HCT116 (cell line): Measurements from ENCODE around the gene TSC22D1. TPM values are rescaled to one million over a fixed set of nuclear protein-coding genes. Genes with fewer than 3 reads are reported as not detected.

Source experiments
- ATAC-seq: fragments of 200-7000 bp; cut with Tn5 transposase; 2 replicates; pipeline ENCODE4 v1.9.1; 2020; ENCODE audit warnings: mild to moderate bottlenecking, moderate library complexity
- BruUV-seq: library from RNA; stranded (reverse); fragments of 400-500 nt; replicated peaks from 2 replicates; lab custom pipeline; 2021; lab: Mats Ljungman, UMichigan
- CTCF ChIA-PET: fragments of 300-600 bp; sonication (Branson Sonifier 250); formaldehyde crosslinking; loops from one replicate; lab custom pipeline; 2021; ENCODE audit warnings: antibody characterized with exemption; lab: Charles Lee
- POLR2A ChIA-PET: fragments of 300-600, 350-600 bp; sonication (Branson Sonifier 250); formaldehyde crosslinking; loops from one replicate; lab custom pipeline; 2021; ENCODE audit warnings: antibody characterized with exemption; lab: Charles Lee
- RAD21 ChIA-PET, 2 experiments: fragments of 300-600 bp; sonication (Branson Sonifier 250); formaldehyde crosslinking; loops; one replicate each; lab custom pipeline; 2023; ENCODE audit warnings: low total read pairs in 2 of 2; ENCODE audit not compliant: uncharacterized antibody in 2 of 2, unreplicated experiment in 2 of 2, low non-redundant PET in 1 of 2; lab: Charles Lee
- DNase-seq: peaks from one replicate; pipeline ENCODE4 v3.0.0-alpha.2; 2010; ENCODE audit warnings: low read depth, low spot score
- H2AFZ ChIP-seq: fragments of 200-600 bp; shearing (Covaris generic), sonication (generic); 2 replicates; pipeline ENCODE4 v1.6.1; 2017; ENCODE audit warnings: low read depth, mixed run types, mixed read lengths, antibody characterized with exemption, low read length; ENCODE audit not compliant: poor library complexity, severe bottlenecking
- H3K27ac ChIP-seq: 2 replicates; pipeline ENCODE4 v1.5.1; 2012; ENCODE audit warnings: low read depth, low read length
- H3K27me3 ChIP-seq: fragments of 200-600 bp; sonication (generic); 2 replicates; pipeline ENCODE4 v1.6.1; 2016; ENCODE audit warnings: mixed run types, low read length, mixed read lengths; ENCODE audit not compliant: insufficient read depth
- H3K36me3 ChIP-seq, 2 experiments: fragments of 200-500 bp in 1 of 2; fragments of 200-600 bp in 1 of 2; sonication (Bioruptor generic) in 1 of 2; sonication (generic) in 1 of 2; 2 replicates each; pipeline versions ENCODE4 v1.5.1 to v1.6.1; 2014 to 2016; ENCODE audit warnings: low read length in 2 of 2, inconsistent platforms in 1 of 2, mixed read lengths in 1 of 2, mixed run types in 1 of 2; ENCODE audit not compliant: insufficient read depth in 2 of 2, control insufficient read depth in 1 of 2
- H3K4me1 ChIP-seq, 2 experiments: fragments of 200-600 bp in 1 of 2; sonication (generic) in 1 of 2; 2 replicates each; pipeline versions ENCODE4 v1.5.1 to v1.6.1; 2012 to 2017; ENCODE audit warnings: low read length in 2 of 2, inconsistent platforms in 1 of 2, mild to moderate bottlenecking in 1 of 2, mixed read lengths in 1 of 2, mixed run types in 1 of 2, moderate library complexity in 1 of 2; ENCODE audit not compliant: insufficient read depth in 2 of 2, control insufficient read depth in 1 of 2
- H3K4me2 ChIP-seq: fragments of 200-600 bp; sonication (generic); 2 replicates; pipeline ENCODE4 v1.6.1; 2017; ENCODE audit warnings: mixed run types, low read length, mixed read lengths
- H3K4me3 ChIP-seq, 2 experiments: fragments of 200-600 bp in 1 of 2; sonication (generic) in 1 of 2; replicated peaks in 1 of 2; 2 replicates each; pipeline ENCODE4 v1.5.1; 2011 to 2016; ENCODE audit warnings: low read length in 2 of 2, control low read depth in 1 of 2, low read depth in 1 of 2, mild to moderate bottlenecking in 1 of 2, mixed read lengths in 1 of 2, mixed run types in 1 of 2
- H3K79me2 ChIP-seq: fragments of 200-600 bp; sonication (generic); 2 replicates; pipeline ENCODE4 v1.6.1; 2017; ENCODE audit warnings: mild to moderate bottlenecking, mixed run types, low read length, moderate library complexity, mixed read lengths; ENCODE audit not compliant: insufficient read depth
- H3K9ac ChIP-seq: fragments of 200-600 bp; sonication (generic); 2 replicates; pipeline ENCODE4 v1.6.1; 2016; ENCODE audit warnings: low read length, mixed read lengths
- H3K9me2 ChIP-seq: fragments of 200-600 bp; sonication (generic), shearing (Covaris generic); 2 replicates; pipeline ENCODE4 v1.6.1; 2017; ENCODE audit warnings: mixed run types, mild to moderate bottlenecking, moderate library complexity; ENCODE audit not compliant: insufficient read depth
- H3K9me3 ChIP-seq, 2 experiments: fragments of 200-500 bp in 1 of 2; fragments of 200-600 bp in 1 of 2; sonication (Bioruptor generic) in 1 of 2; sonication (generic) in 1 of 2; 2 replicates each; pipeline ENCODE4 v1.6.1; 2014 to 2017; ENCODE audit warnings: low read length in 2 of 2, mixed read lengths in 2 of 2, inconsistent platforms in 1 of 2, low read depth in 1 of 2, mild to moderate bottlenecking in 1 of 2, mixed run types in 1 of 2, moderate library complexity in 1 of 2; ENCODE audit not compliant: control insufficient read depth in 1 of 2, insufficient read depth in 1 of 2
- H4K20me1 ChIP-seq: fragments of 200-600 bp; sonication (generic), shearing (Covaris generic); 2 replicates; pipeline ENCODE4 v1.6.1; 2017; ENCODE audit warnings: mixed run types, mild to moderate bottlenecking, moderate library complexity; ENCODE audit not compliant: insufficient read depth
- CEBPB ChIP-seq: IDR thresholded peaks from 2 replicates; pipeline ENCODE4 v1.6.1; 2012; ENCODE audit warnings: low read depth
- EGR1 ChIP-seq: IDR thresholded peaks from 2 replicates; pipeline ENCODE4 v1.6.1; 2012; ENCODE audit warnings: low read depth
- ELF1 ChIP-seq: IDR thresholded peaks from 2 replicates; pipeline ENCODE4 v1.6.1; 2012; ENCODE audit warnings: low read depth, borderline replicate concordance
- EZH2 ChIP-seq: fragments of 200-600 bp; sonication (generic); IDR thresholded peaks from 2 replicates; pipeline ENCODE4 v1.6.1; 2017; ENCODE audit warnings: antibody characterized with exemption, mixed run types
- EZH2phosphoT487 ChIP-seq: fragments of 200-600 bp; IDR thresholded peaks from 2 replicates; pipeline ENCODE4 v1.6.1; 2018; ENCODE audit warnings: antibody characterized with exemption, borderline replicate concordance
- FOSL1 ChIP-seq: IDR thresholded peaks from 2 replicates; pipeline ENCODE4 v1.6.1; 2012; ENCODE audit warnings: low read depth
- JUND ChIP-seq: IDR thresholded peaks from 2 replicates; pipeline ENCODE4 v1.6.1; 2012
- POLR2A ChIP-seq: IDR thresholded peaks from 2 replicates; pipeline ENCODE4 v1.7.0; 2011; ENCODE audit warnings: borderline replicate concordance; ENCODE audit not compliant: insufficient read depth, insufficient read length; ENCODE audit errors: extremely low read depth
- RAD21 ChIP-seq: IDR thresholded peaks from 2 replicates; pipeline ENCODE4 v1.6.1; 2012; ENCODE audit warnings: low read depth, mild to moderate bottlenecking
- SIN3A ChIP-seq: IDR thresholded peaks from 2 replicates; pipeline ENCODE4 v1.6.1; 2012; ENCODE audit warnings: low read depth
- SRF ChIP-seq: IDR thresholded peaks from 2 replicates; pipeline ENCODE4 v1.6.1; 2012; ENCODE audit warnings: low read depth
- TCF7L2 ChIP-seq: IDR thresholded peaks from 2 replicates; pipeline ENCODE4 v1.7.0; 2011; ENCODE audit warnings: borderline replicate concordance, inconsistent platforms; ENCODE audit not compliant: insufficient read depth, insufficient read length; ENCODE audit errors: extremely low read depth
- ZFX ChIP-seq: fragments of 450-650 bp; IDR thresholded peaks from 2 replicates; pipeline ENCODE4 v1.6.1; 2017
- ZNF274 ChIP-seq: fragments of 200-500 bp; sonication (Bioruptor generic); IDR thresholded peaks from 2 replicates; pipeline ENCODE4 v1.6.1; 2014; ENCODE audit warnings: mild to moderate bottlenecking, low read depth, low read length, inconsistent platforms
- intact Hi-C: fragments of 100-400 bp; cut with micrococcal nuclease; formaldehyde crosslinking; loops from 2 replicates; pipeline ENCODE4 v1.10.0; 2022
- total RNA-seq: library from RNA; stranded (reverse); gene quantifications from one replicate; pipeline ENCODE4 v1.2.1, GENCODE V29; 2021; ENCODE audit not compliant: unreplicated experiment
- TF ChIP-seq, protein P1 (sequence below), 3 experiments: fragments of 200-600 bp in 1 of 3; sonication (generic) in 1 of 3; IDR thresholded peaks in 2 of 3; conservative IDR thresholded peaks in 1 of 3; 2 replicates each; pipeline ENCODE4 v1.5.1; 2012 to 2017; ENCODE audit warnings: low read depth in 2 of 3, low read length in 2 of 3, antibody characterized with exemption in 1 of 3, borderline replicate concordance in 1 of 3, control low read depth in 1 of 3, mild to moderate bottlenecking in 1 of 3, mixed read lengths in 1 of 3, mixed run types in 1 of 3, moderate library complexity in 1 of 3; ENCODE audit not compliant: insufficient read depth in 1 of 3
- TF ChIP-seq, protein P2 (sequence below): IDR thresholded peaks from 2 replicates; pipeline ENCODE4 v1.6.1; 2011; ENCODE audit warnings: mild to moderate bottlenecking, low read length, moderate library complexity; ENCODE audit not compliant: insufficient replicate concordance; ENCODE audit errors: extremely low read depth

Gene TSC22D1
- total RNA-seq, 1 experiment from 2014 or later = 268 TPM

DNA sequence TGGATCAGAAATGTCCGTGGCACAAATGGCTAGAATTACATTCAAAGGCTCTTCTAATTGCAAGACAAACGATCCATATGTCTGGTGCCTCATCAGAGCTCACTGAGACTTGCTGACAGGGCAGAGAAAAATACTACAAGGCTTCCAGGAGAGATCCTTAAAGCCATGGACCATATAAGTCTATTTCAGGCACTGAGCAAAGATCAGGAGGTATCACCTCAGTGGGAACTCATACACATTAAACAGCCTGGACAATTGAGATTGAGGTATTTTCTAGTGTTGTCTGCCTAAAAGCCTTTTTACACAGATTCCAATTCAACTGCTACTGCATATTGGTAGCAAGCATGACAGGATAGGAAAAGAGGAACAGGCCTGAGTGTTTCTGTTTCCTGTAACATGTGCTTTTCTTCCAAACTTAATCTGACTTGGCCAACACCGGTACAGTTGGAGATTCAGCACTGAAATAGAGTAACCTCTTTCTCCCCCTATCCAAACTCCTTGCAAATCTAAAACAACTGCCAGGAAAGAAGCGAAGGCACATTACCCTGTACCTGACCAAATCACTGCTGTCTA, 136.6 kb downstream of the TSC22D1 start:
- Histone ChIP-seq H3K9me2 (no peaks in the 10 kb centered on the region), H3K79me2 (peaks cover 21% of the 10 kb centered on the region), H3K4me1 (peaks cover 19 to 28% of the 10 kb centered on the region in 2 experiments), H3K4me3 (no peak overlapping the region), H3K4me2 (no peak overlapping the region), H2AFZ (no peak overlapping the region), H3K9me3 (no peaks in the 10 kb centered on the region), H3K27me3 (no peaks in the 10 kb centered on the region), H3K27ac (no peak overlapping the region), H3K9ac (no peak overlapping the region), H3K36me3 (peaks cover 3 to 12% of the 10 kb centered on the region in 2 experiments; a peak in 2 of 4 replicates), H4K20me1 (peaks cover 6% of the 10 kb centered on the region; the same call in 1 of the 2 replicates)
- CTCF ChIA-PET = interaction anchor here (0.9 to 4.9 kb wide), 5 partner anchors 516 to 545 kb away, joined by 3 to 91 read pairs (median 5); no protein-coding TSS in a partner anchor
- TF ChIP-seq TCF7L2 (no peak), SRF (no peak), ZNF274 (no peak), EZH2phosphoT487 (no peak), CEBPB (no peak), EGR1 (no peak), FOSL1 (no peak), SIN3A (no peak), EZH2 (no peak), POLR2A (no peak), JUND (no peak), ZFX (no peak), ELF1 (no peak), RAD21 (no peak)
- TF ChIP-seq, protein P1, sequence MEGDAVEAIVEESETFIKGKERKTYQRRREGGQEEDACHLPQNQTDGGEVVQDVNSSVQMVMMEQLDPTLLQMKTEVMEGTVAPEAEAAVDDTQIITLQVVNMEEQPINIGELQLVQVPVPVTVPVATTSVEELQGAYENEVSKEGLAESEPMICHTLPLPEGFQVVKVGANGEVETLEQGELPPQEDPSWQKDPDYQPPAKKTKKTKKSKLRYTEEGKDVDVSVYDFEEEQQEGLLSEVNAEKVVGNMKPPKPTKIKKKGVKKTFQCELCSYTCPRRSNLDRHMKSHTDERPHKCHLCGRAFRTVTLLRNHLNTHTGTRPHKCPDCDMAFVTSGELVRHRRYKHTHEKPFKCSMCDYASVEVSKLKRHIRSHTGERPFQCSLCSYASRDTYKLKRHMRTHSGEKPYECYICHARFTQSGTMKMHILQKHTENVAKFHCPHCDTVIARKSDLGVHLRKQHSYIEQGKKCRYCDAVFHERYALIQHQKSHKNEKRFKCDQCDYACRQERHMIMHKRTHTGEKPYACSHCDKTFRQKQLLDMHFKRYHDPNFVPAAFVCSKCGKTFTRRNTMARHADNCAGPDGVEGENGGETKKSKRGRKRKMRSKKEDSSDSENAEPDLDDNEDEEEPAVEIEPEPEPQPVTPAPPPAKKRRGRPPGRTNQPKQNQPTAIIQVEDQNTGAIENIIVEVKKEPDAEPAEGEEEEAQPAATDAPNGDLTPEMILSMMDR (IDR thresholded peaks at IDR 0.05 in 2 of 3, conservative IDR thresholded peaks at IDR 0.05 in 1 of 3; ENCODE audit: borderline replicate concordance in 1 of 3, insufficient read depth in 1 of 3, low read depth in 2 of 3, low read length in 2 of 3) = no peak
- TF ChIP-seq, protein P2, sequence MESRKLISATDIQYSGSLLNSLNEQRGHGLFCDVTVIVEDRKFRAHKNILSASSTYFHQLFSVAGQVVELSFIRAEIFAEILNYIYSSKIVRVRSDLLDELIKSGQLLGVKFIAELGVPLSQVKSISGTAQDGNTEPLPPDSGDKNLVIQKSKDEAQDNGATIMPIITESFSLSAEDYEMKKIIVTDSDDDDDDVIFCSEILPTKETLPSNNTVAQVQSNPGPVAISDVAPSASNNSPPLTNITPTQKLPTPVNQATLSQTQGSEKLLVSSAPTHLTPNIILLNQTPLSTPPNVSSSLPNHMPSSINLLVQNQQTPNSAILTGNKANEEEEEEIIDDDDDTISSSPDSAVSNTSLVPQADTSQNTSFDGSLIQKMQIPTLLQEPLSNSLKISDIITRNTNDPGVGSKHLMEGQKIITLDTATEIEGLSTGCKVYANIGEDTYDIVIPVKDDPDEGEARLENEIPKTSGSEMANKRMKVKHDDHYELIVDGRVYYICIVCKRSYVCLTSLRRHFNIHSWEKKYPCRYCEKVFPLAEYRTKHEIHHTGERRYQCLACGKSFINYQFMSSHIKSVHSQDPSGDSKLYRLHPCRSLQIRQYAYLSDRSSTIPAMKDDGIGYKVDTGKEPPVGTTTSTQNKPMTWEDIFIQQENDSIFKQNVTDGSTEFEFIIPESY = no peak
- RAD21 ChIA-PET = interaction anchor here in 1 of 2 experiments (1.1 kb wide), 1 partner anchor 531 kb away, joined by 3 read pairs; no protein-coding TSS in a partner anchor
- POLR2A ChIA-PET = no interaction called here
- intact Hi-C loops = loop anchor here (5.0 kb wide), 1 partner anchor 33 kb away; no protein-coding TSS in a partner anchor
- ATAC-seq (no peak), DNase-seq (no peak)
- BruUV-seq = no TSS peak
